Adrenal gland (tissue), 5 donors: Measurements from ENCODE around the gene KIAA0753.

Experiments used
- POLR2A ChIP-seq, 2 donors: fragments of 450-650 bp; IDR thresholded peaks; one replicate each; pipeline ENCODE4 v1.6.1; 2017; ENCODE audit warnings: antibody characterized with exemption in 2 of 2, mild to moderate bottlenecking in 2 of 2, moderate library complexity in 1 of 2
- TF ChIP-seq, protein P1 (sequence below), 6 experiments: fragments of 450-650 bp in 4 of 6; fragments of 200-600 bp in 2 of 6; sonication (generic) in 1 of 6; IDR thresholded peaks; 1 replicate in 5 of 6; 2 replicates in 1 of 6; pipeline versions ENCODE4 v1.5.1 to v1.8.0; 2016 to 2021; ENCODE audit warnings: antibody characterized with exemption in 6 of 6, mild to moderate bottlenecking in 2 of 6, moderate library complexity in 1 of 6
- donor health status: DM: no; HTN: no; CAD: no.

DNA sequence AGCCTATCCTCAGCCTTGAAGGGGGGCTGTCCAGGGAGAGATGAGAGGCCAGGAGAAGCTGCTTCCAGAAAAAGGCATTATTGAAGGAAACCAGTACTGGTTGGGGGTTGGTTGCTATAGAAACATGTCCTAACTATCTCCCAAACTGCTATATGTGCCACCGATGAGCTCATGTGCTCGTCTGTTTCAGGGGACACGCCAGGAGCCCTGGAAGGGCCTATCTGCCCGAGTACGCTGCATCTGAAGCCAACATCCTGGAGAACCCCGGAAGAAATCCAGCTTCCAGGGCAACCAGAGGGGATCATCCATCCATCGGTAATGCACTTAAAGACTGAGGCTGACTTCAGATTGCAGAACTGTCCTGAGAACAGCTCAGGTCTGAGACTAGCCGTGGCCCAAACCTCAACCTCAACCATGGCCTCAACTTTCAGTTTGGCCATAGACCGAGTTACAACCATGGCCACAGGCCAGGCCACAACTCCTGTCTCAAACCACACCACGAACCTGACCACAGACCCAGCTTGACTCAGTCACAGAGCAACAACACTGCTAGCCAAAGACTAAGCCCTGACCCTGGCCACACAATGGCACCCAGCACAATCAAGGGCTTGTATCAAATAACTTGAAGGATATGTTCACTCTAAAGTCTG, 94.3 kb downstream of the KIAA0753 start:
- TF ChIP-seq, protein P1, sequence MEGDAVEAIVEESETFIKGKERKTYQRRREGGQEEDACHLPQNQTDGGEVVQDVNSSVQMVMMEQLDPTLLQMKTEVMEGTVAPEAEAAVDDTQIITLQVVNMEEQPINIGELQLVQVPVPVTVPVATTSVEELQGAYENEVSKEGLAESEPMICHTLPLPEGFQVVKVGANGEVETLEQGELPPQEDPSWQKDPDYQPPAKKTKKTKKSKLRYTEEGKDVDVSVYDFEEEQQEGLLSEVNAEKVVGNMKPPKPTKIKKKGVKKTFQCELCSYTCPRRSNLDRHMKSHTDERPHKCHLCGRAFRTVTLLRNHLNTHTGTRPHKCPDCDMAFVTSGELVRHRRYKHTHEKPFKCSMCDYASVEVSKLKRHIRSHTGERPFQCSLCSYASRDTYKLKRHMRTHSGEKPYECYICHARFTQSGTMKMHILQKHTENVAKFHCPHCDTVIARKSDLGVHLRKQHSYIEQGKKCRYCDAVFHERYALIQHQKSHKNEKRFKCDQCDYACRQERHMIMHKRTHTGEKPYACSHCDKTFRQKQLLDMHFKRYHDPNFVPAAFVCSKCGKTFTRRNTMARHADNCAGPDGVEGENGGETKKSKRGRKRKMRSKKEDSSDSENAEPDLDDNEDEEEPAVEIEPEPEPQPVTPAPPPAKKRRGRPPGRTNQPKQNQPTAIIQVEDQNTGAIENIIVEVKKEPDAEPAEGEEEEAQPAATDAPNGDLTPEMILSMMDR (IDR thresholded peaks at IDR 0.05) = no peak
- no peak for TF ChIP-seq POLR2A (IDR thresholded peaks at IDR 0.05)
